ENCODE data around the gene CBL.
"Not testable (repeated sequence)": the region's sequence is repeated elsewhere in the genome, so short reads cannot be mapped to it uniquely, and the experiment has no call there.

CBL gene

GRCh38 chr11:119218141-119218878 lies 12.2 kb downstream of the CBL start:
- ATAC-seq = peak; percentile 100

DNA sequence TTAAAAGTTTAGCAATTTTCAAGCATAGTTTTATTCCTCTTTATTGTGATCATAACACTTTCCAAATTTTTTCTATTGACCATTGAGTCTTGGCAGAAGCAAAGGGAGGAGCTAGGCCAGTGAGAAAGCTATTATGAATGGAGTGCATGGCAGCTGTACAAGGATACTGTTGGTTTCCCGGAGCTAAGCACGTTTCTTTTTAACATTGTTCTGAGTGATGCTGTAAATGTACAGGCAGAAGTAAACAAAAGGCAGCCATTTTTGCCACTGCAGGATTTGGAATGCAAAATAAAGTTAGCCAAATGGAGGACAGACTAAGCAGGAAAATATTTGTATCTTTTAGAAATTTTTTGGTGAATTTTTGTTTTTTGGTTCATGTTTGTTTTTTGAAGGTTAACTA lies 16.2 kb downstream of the CBL start:
- no peak for ATAC-seq

- no peak for ATAC-seq
Measured at GRCh38 chr11:119222891-119223290, 16.8 kb downstream of the CBL start.

DNA sequence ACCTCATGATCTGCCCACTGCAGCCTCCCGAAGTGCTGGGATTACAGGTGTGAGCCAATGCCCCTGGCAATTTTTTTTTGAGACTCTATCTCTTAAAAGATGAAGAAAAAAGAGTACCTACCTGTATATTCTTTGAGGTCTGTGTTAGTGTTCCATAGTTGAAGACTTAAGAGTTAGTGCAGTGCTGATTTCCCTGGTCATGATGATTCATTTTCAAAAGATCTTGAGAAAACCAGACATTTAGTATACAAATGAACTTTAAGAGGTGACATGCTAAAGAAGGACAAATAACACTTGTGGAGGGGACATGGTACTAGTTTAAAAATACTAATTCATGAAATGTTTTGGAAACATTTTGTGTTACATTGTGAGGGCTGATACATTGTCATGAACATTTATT lies 17.7 kb downstream of the CBL start:
- ATAC-seq = peak in 1 of 2 donors; percentile 36

- not testable (repeated sequence) for ATAC-seq
Measured at GRCh38 chr11:119228535-119229287, 22.6 kb downstream of the CBL start.

DNA sequence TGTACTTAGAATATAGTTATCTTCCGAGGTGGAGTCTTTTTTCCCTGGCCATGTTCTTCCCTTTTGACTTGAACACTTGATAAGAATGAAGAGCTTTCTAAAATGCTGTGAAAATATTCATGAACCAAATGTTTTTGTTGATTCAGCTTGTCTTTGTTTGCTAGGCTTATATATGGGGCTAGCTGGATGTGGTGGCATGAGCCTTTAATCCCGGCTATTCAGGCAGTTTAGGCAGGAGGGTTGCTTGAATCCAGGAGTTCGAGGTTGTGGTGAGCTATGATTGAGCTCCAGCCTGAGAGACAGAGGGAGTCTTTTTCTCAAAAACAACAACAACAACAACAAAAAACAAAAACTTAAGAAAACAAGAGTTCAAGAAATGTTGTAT lies 23.1 kb downstream of the CBL start:
- ATAC-seq = no peak

- ATAC-seq = no peak
Measured at GRCh38 chr11:119229741-119230140, 23.6 kb downstream of the CBL start.

DNA sequence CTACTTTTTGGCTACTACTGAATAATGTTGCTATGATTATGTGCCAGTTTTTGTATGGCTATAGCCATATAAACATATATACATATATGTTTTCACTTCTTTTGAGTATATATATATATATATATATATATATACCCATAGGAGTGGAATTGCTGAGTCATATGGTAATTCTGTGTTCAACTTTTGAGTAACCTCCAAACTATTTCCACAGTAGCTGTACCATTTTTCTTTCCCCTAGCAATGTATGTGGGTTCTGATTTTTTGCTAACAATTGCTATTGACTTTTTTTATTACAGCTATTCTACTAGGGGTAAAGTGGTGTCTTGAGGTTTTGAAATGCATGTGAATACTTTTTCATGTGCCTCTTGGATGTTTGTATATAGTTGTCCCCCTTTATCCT lies 30.4 kb downstream of the CBL start:
- ATAC-seq = peak; percentile 59 to 74

GRCh38 chr11:119236891-119237290 lies 30.8 kb downstream of the CBL start:
- ATAC-seq = peak; percentile 46 to 49

DNA sequence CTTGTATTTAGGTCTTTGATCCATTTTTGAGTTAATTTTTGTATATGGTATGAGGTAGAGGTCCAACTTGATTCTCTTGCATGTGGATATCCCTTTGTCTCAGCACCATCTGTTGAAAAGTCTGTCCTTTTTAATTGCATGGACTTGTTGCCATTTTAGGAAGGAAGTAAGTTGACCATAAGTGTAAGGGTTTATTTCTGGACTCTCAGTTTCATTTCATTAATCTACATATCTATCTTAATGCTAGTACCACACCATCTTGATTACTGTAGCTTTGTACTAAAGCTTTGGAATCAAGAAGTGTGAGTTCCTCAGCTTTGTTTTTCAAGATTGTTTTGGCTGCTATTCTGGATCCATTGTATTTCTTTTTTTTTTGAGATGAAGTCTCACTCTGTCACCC lies 31.4 kb downstream of the CBL start:
- no peak for ATAC-seq

GRCh38 chr11:119248750-119249670 lies 42.9 kb downstream of the CBL start:
- ATAC-seq = peak; percentile 39 to 67

DNA sequence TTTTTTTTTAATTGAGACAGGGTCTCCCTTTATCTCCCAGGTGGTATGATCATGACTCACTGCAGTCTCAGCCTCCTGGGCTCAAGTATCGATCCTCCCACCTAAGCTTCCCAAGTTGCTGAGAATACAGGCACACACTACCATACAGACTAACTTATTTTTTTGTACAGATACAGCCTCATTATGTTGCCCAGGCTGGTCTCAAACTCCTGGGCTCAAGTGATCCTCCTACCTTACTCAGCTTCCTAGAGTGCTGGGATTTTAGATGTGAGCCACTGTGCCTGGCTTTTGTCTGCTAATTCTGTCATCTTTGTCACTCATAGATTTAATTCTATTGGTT lies 43.5 kb downstream of the CBL start:
- peak; percentile 44 to 57 for ATAC-seq

GRCh38 chr11:119251114-119251513 lies 45.0 kb downstream of the CBL start:
- ATAC-seq = no peak

DNA sequence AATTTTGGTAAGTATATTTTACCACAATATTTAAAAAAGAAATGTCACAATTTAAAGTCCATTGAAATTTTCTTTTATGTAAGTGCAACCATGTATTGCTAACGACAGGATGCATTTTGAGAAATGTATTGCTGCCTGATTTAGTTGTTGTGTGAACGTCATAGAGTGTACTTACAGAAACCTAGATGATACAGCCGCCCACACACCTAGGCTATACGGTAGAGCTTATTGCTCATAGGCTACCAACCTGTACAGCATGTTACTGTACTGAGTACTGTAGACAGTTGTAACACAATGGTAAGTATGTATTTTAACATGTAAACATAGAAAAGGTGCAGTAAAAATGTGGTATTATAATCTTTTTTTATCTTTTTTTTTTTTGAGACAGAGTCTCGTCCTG lies 48.1 kb downstream of the CBL start:
- peak; percentile 79 to 91 for ATAC-seq

DNA sequence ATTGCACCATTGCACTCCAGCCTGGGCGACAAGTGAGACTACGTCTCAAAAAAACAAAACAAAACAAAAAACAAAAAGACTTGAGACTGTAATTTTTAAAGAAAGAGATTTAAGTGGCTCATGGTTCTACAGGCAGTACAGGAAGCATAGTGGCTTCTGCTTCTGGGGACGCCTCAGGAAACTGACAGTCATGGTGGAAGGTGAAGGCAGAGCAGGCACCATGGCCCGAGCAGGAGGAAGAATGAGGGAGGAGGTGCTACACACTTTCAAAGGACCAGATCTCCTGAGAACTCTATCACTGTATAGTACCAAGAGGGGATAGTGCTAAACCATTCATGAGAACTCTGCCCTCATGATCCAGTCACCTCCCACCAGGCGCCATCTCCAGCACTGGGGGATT lies 52.0 kb downstream of the CBL start:
- ATAC-seq = no peak

DNA sequence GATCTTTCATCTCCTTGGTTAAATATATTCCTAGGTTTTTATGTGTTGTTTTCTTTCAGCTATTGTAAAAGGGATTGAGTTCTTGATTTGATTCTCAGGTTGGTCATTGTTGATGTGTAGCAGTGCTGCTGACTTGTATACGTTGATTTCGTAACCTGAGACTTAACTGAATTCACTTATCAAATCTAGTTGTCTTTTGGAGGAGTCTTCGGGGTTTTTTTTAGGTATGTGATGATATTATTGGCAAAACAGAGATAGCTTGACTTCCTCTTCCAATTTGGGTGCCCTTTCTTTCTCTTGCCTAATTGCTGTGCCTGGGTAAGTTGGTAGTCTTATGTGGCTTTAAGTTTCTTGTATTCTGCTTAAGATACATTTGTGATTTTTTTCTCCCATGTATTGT lies 52.8 kb downstream of the CBL start:
- no peak for ATAC-seq

DNA sequence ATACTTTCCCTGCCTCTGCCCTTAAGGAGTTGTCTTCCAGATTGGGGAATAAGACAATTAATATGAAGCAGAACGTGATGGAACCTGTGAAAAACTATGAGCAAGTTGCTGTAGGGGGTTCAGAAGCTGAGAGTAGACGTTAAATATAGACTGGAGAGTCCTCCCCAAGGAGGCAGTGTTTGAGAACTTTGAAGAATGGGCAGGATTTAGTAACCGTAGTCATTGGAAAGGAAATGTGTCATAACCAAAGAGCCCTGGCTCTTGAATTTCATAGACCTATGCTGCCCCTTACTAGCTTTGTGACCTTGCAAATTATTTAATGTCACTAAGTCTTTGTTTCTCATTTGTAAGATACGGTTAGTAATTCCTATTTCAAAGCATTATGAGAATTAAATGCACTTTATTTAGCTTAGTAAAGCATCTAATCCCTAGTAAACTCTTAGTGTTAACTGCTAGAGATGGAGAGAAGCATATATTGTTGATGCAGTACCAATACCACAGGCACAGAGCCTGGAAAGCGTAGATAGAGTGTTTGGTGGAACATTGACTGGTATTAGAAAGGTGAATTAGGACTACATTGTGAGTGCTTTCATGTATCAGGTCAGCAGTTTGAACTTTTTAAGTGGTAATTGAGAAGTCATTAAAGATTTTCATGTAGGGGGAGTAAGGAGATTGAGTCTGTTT lies 56.7 kb downstream of the CBL start:
- peak; percentile 39 to 44 for ATAC-seq

- ATAC-seq = no peak
Measured at GRCh38 chr11:119263352-119263940, 57.3 kb downstream of the CBL start.

- ATAC-seq = peak; percentile 47 to 53
Measured at GRCh38 chr11:119266063-119266462, 59.9 kb downstream of the CBL start.

GRCh38 chr11:119266517-119267255 lies 60.5 kb downstream of the CBL start:
- ATAC-seq = peak; percentile 30 to 51

DNA sequence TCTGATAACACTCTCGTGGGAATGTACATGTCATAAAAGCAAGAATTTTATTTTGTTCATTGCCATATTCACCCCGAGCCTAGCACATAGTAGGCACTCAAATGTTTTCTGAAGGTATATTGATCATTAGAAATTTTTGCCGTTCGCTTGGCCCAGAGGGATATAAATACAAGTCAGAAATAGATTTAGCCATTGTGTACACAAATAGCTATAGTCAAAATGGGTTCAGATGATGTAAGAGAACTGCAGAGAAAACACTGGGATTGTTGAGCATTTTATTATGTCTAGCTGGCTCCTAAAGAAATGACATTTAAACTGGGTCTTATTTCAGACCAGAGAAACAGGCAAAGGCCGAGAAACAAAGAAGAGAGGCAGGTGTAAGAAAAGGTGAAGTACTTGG lies 61.5 kb downstream of the CBL start:
- ATAC-seq = no peak

DNA sequence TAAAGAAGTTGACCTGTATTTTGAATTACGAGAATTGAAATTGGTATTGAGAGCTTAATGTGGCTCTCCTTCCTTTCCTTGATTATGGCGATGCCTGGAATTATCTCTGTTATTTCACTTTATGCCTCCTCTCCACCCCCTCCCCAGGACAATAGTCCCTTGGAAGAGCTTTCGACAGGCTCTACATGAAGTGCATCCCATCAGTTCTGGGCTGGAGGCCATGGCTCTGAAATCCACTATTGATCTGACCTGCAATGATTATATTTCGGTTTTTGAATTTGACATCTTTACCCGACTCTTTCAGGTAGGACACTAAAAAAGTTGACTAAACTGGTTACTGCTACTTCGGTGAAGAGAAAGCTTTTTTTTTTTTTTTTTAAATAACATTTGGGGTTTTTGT lies 67.6 kb downstream of the CBL start:
- ATAC-seq = no peak
